Fibroblast of skin of scalp (primary cell): ENCODE measurements around the gene SPATA32.
"Not testable (repeated sequence)": the region's sequence is repeated elsewhere in the genome, so short reads cannot be mapped to it uniquely, and the experiment has no call there.

Experiments used
- DNase-seq: peaks from one replicate; pipeline ENCODE4 v3.0.0-alpha.2; 2013

SPATA32 gene

DNA sequence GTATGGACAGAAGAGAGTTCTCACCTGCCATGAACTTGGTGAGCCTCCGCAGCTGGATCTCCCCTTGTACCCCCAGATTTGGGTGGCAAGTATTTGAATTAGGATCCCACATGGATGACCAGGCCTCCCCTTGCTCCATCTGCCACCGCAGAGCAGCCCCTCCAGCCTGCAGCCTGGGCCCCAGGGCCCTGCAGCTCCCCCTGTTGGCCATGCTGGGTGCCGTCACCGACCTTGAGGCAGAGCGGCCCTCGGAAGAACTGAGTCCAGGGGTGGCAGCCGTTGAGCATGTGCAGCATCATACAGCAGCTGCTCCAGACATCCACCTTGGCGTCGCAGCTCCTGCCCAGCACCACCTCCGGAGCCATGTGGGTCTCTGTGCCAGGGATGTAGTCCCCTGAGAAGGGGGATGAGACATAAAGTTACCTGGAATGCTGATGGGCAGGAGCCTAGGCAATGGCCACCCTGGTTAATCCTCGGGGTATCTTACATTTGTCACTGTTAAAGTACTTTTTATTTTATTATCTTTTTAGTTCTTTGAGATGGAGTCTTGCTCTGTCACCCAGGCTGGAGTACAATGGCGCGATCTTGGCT is 9.0 kb upstream of the SPATA32 start:
- no peak for DNase-seq

DNA sequence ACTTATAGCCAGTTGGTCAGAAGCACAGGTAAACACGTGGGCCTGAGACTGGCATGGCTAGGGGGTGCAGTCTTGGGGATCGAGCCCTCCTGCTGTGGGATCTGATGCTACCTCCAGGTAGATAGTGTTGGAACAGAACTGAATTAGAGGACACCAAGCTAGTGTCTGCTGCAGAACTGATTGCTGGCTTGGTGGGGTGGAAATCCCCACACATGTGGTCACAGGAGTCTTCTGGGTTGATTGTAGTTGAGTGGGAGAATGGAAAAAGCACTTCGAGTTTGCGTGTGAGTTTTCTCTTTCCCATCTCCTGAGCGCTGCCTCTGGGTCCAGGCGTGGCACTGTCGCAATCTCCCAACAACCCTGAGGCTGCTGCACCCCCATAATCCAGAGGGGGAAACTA is 8.0 kb upstream of the SPATA32 start:
- DNase-seq = no peak

DNA sequence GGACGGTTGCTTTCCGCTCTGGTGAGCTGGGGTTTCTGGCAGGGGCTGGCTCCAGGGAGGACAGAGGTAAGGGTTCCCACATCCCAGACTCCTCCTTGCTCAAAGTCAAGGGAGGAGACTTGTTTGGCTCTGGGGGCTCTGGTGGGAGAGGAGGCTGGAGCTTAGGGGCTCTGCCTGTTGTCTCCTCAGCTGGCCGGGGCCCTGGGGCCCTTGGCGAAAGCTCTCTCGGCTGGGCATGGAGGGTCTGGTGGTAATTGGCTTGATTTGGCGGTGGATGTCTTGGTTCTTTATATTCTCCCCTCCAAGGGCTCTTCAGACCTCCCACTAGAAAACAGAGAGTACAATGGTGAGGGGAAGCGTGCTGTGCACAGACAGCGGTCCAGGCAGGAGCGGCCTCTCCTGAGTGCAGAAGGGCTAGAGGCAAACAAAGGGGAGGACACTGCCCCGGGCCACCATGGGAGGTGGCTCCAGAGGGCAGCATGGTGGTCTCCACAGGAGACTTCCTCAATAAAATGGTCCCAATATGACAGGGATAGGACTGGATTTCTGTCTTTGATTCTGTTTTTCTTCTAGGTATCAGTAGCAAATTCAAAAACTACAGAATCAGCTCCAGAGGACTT is 5.7 kb upstream of the SPATA32 start:
- no peak for DNase-seq

DNA sequence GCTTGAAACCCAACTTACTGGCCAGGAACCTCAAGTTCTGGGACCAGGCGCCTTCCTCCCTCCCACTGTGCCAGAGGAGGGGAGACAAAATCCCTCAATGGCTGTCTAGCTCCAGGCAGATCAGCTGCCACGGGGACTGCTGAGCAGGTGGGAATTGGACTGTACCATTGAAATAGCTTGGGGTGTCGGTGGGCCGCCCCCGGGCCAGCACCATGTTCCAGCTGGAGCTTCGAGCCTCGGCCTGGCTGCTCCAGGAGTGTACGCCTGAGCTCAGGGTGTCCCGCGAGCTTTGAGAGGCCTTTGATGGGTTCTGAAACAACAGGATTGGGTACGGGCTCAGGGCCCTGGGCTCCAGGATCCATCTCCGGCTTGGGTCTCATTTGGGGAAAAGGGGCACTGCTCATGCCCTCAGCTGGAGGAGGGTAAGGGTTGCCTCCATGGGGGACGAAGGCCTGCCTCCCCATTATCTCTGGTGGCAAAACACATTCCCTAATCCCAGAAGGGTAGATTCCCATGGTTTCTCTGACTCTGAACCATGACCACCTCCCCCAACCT is 4.6 kb upstream of the SPATA32 start:
- DNase-seq = no peak

DNA sequence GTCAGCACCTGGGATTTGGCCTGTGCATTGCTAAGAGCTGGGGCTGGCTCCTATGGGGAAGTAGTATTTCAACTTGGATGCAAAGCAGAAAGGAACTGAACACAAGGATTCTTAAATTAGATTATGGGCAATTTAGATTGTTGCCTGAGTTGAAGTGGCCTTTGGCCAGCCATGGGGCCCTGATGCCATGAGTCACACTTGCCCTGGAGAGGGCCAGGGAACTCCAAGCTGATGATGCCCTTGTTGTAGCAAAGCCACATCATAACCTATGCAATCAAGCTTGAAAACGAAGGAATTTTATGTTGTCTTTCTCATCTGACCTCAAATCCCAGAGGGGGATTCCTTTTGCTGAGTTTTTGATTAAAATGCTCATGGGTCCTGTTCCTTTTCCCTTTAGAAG is 3.9 kb upstream of the SPATA32 start:
- peak; percentile 92 for DNase-seq

DNA sequence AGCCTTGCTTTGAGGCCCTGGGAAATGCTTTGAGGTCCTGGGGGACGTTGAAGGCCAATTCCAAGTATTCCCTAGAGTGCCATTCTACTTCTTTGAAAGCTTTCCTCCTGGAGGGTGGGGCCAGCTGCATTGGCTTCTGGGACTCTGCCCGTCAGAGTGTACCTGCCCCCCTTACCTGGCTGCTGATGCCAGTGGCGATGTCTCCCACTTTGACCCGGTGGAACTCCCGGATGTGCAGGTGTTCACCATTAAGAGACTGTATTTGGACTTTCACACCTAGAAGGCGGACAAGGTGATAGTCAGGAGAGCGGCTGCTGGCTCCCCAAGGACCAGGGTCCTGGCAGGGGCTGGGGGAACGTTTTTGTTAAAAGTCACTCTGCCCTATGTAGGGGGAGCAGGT is 3.1 kb upstream of the SPATA32 start:
- DNase-seq = no peak

DNA sequence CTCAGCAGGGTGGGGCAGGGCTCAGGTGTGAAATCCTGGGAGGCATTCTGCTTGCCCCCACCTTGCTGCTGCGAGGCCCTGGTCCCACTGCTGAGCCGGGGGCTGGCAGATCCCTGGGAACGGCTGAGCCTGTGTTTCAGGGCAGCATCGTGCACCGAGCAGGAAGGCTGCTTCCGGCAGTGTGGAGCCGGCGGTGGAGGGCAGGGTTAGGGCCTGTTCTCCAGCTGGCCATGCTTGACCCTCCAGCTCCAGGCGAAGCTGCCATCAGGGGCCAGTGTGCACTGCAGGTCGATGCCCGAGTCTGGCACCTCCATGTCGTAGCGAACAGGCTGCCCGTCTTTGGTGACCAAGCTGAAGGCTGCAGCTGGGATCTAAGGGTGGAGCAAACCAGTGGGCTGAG is 2.5 kb upstream of the SPATA32 start:
- no peak for DNase-seq

DNA sequence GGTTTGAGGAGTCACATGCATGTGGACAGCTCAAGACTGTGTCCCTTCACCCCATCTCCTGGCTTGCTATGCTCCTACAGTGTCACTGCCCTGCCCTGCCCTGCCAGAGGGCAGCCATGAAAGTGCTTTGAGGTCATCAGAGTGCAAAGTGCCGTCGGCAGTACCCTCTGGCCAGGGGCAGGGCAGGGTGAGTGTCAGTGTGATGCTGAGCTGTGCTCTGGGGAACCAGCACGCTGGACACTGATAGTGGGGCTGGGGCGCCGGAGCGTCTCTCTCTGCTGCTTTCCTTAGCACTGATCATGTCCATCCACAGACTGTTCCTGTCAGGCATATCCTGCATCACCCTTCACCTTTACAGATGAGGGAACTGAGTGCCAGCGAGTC is 1.6 kb upstream of the SPATA32 start:
- no peak for DNase-seq

DNA sequence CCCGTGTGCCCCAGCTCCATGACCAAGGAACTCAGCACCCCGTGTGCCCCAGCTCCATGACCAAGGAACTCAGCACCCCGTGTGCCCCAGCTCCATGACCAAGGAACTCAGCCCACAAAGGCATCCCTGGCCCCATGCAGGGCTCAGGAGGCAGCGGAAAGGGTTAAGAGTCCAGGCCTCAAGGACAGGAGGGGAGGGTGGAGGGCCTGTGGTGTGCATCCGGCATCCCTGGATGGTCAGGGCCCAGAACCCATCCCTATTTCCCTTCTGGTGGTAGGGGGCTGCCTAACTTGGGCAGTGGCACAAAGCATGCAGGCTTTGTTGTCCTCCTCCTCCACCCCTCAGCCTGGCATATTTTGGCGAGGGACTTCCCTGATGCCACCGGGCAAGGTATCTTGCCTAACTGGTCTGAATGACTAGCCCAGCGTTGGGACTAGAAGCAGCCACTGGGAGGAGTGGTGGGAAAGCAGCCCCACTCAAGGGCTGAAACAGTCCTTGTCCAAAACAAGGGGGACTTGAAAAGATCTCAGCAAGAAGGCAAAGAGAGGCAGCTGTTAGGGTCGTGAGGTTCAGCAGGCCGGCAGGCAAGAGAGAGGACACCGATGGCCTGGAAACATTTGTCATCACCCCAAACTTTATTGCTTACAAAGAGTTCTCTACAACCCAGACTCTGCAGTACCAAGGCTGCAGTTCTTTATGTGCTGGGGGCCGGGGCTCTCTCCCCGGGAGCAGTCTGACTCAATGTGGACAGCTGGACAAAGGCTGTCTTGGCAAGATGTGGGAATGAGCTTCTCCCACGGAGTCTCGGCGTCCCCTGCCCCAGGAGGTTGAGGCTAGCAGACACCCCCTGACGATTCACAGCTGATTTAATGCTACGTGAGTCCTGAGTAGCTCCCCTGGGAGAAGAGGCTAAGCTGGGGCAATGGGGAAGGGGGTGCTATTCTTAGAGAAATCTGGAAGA is 902 bp upstream of the SPATA32 start:
- DNase-seq = no peak

DNA sequence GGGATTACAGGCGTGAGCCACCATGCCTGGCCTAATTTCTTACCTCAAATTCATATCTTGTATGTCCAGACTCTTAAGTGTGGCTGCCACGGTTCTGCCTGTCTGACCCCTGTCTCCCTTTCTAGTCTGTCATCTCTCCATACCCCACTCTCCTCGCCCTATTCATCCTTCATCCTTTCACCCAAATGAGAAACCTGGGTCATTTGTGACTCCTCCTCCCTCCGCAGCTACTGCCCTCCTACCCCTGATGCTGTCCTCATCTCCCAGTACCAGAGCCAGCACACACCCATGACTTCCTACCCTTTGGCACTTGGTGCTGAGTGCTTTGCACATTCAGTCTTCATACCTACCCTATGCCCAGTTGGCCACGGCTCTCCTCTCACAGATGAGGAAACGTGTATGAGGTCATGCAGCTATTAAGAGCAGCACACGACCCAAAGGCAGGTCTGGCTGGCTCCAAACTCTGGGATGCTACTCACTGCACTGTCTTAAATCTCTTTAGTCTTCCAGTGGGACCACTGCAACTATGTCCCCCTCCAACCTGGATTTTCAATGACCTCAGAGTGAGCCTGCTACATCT is 1.6 kb downstream of the SPATA32 start:
- no peak for DNase-seq

DNA sequence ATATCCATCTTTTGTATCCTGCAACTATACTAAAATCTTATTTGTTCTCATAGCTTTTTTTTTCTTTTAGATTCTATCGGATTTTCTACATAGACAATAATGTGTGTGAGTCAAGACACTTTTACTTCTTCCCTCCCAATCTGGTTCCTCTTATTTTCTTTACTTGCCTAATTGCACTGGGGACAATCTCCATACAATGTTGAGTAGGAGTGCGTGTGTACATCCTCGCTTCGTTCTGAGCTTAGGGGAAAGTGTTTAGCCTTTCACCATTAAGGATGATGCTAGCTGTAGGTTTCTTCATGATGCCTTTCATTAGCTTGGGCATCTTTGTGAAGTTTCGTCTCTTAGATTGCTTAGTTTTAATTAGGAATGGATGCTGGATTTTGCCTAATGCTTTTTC is 2.9 kb downstream of the SPATA32 start:
- DNase-seq = no peak

DNA sequence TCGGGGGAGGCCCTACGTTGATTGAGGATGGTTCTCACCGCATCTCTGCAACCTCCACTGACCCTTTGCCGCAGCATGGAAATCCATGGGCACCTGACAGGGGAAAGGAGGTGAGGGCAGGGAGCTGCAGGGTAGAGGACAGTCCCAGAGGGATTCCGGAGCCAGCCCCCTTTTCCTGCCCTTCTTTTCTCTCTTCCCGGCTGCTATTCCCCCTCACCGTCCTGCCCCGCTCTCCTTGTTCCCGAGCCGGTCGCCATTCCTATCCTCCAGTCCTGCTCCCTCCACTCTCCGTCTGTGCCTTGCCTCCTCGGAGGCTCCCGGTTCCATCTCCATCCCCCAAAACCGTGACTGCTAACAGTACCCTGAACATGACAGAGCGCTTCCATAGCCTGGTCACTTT is 4.8 kb downstream of the SPATA32 start:
- no peak for DNase-seq

DNA sequence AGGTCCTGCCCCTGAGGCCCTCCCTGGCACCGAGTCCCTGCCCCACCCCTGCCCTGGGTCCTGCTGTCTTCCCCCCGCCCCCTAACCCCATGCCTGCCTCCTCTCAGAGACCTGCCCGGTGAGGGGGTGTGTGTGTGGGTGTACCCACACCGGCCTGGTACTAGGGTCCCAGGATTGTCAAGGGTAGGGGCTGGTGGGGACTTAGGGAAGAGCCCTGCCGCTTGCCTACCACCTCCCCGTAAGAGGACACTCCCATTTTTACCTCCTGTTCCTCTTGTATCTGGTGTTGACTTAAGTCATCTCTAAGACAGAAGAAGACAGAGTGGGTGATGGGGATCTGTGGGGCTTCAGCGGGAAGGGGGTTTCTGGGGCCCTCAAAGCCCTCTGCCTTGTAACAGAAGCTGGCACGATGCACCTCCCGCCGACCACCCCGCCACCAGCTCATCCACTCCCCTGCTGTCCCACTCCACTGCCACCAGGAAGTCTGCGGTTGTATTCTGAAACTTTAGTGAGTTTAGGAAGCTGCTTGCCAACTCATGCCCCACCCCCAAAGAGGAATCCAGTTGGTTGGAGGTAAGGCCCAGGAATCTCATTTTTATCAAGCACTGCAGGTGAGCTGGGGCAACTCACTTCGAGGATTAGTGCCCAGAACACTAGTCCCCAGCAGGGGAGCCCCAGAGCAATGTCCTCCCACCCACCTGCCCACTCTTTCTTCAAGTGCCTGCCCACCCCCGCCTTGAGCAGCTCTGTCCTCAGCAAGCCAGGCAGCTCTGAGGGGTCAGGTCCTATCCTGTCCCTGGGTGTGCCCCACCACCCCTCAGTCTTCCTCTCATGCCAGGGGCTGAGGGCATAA is 5.6 kb downstream of the SPATA32 start:
- no peak for DNase-seq

DNA sequence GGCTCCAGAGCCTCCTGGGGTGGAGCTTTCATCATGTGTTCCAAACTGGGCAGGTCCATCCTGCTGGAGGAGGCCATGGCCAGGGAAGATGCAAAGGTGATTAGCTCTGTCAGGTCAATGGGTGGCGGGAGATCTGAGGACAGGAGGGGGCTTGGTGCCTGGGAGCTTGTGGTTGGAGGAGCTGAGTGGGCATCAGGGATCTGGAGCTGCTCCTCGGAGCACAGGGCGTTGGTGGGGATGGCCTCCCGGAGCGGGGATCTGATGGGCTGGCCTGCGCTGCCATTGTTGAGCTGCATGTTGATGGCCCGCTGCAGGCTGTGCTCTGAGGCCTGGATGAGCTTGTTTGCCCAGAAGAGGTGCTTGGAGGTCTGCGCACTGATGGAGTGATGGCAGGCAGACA is 6.5 kb downstream of the SPATA32 start:
- DNase-seq = no peak

DNA sequence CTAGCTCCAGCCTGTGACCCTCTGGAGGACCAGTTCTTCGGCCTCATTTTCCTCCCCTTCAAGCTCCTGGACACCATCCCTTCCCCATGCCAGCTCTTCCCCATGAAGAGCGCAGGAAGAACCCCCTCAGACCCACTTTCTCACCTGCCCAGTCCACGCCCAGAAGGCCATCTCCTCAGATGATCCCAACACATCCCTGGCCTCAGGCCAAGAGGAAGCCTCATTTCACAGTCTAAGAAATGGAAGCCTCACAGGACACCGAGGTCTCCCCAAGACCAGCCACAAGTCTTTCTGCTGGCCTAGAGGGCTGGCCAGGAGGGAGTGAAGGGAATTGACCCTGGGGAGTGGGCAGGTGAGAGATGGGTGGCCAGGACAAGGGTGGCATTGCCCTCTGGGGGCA is 8.0 kb downstream of the SPATA32 start:
- no peak for DNase-seq

DNA sequence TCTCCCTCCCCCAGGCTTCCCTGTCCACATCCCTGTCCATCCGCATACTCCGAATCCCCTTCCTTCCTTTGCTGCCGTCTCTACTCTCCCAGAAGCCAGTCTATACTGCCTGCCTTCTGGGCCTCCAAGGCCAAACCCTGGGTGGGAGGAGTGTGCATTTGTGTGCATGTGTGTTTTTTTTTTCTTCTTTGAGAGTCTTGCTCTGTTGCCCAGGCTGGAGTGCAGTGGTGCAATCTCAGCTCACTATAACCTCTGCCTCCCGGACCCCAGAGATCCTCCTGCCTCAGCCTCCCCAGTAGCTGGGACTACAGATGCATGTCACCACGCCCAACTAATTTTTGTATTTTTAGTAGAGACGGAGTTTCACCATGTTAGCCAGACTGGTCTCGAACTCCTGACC is 8.7 kb downstream of the SPATA32 start:
- not testable (repeated sequence) for DNase-seq

DNA sequence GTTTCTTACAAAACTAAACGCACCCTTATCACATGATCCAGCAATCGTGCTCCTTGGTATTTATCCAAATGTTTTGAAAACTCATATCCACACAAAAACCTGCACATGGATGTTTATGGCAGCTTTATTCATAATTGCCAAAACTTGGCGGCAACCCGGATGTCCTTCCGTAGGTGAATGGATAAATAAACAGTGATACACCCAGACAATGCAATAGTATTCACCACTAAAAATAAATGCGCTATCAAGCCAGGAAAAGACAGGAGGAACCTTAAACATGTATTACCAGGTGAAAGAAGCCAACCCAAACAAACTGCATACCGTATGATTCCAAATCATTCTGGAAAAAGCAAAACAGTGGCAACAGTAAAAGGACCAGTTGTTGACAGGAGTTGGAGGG is 10.0 kb downstream of the SPATA32 start:
- no peak for DNase-seq

DNA sequence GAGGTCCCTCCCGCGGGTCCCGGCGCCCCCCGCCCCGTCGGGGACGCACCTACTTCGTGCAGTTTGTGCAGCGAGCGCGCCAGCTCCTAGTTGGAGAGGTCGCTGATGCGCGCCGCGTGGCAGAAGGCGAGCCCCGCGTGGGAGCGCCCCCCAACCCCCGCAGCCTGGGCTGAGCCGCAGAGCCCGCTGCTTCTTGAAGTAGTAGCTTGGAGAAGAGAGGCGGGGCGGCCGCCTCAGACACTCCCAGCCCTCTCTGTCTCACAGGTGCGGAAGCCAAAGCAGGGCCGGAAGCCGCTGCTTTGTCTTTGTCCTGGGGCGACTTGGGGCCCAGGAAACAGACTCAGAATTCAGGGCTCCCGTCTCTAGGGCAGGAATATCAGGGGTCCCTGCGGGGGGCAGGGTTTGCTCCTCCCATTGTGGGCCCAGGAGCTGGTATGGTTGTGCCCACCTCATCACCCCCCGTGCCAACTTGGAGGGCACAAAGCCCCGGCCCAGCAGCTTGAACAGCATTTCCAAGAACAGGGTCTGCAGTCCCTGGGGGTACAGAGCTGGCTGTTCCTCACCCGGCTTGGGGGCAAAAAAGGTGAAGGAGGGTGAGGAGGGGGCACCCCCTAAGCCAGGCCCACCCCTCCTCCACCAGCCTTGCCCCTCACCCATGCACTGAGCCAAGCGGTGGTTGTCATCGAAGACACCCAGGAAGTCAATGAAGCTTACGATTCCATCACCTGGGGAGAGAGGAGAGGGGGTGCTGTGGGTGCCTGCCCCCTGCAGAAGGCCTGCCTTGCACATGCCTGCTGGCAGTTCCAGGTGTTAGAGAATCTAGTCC is 13.5 kb downstream of the SPATA32 start:
- no peak for DNase-seq

DNA sequence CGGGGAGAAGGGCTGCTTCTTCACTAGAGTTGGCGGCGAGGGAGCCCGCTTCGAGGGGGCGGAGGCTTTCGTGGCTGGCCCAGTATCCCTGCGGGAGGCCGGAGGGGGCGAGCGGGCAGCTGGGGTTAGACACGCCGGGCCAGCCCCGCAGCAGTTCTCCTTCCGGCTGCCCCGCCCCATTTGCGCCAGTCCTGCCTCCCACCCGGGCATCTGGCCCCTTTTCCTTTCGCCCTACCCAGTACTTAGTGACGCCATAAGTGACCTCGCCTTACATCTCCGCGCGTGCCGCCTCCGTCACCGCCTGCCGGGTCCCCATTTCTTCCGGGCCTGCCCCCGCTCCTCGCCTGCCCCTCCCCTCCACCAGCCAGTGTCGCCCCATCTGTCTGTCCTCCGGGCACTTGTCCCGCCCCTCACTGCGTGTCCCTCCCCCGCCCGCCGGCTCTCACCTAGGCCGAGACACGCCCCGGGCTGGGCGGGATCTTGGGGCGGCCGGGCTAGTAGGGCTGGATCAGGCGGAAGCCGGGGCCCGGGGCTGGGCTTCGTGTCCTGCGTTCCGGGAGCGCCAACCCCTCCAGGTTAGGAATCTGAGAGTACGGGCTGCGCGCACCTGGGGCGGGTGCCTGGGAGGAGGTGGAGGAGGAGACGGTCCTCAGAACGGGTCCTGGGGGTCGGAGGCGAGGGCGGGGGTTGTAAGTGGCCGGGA is 14.3 kb downstream of the SPATA32 start:
- DNase-seq = peak; percentile 35

DNA sequence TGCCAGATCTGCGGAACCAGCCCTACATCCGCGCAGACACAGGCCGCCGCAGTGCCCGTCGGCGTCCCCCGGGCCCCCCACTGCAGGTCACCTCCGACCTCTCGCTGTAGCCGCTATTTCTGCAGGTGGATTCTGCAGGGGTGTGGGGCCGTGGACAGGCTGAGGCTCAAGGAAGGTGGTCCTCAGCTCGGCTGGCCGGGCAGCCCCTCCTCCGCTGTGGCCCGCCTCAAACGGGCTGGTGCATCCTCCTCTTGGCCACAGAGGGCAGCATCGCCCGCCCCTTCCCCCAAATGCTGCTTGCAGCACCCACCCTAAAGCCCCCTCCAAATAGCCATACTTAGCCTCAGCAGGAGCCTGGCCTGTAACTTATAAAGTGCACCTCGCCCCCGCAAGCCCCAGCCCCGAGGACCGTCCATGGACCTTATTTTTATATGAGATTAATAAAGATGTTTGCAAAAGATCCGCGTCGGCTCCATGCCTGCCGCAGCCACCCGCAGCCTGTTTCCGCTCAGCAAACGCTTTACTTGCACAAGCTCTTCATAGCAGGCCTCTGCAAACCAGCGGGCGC is 14.9 kb downstream of the SPATA32 start:
- peak; percentile 23 for DNase-seq
